Measurements from ENCODE around the gene PAX2.

- no peak for TF ChIP-seq CTCF (IDR thresholded peaks at IDR 0.05)
- no peak for TF ChIP-seq POLR2A (IDR thresholded peaks at IDR 0.05)
Measured at GRCh38 chr10:100746784-100747455, 1.5 kb downstream of the PAX2 start.
